Measurements from ENCODE around the gene DYRK1A. TPM values are rescaled to one million over a fixed set of nuclear protein-coding genes. Genes with fewer than 3 reads are reported as not detected.
A peak's percentile ranks its signal among the peaks of the same experiment; 100 is the strongest.
"Not testable (repeated sequence)": the region's sequence is repeated elsewhere in the genome, so short reads cannot be mapped to it uniquely, and the experiment has no call there.

DYRK1A gene
- 33.1 and 46.6 TPM in 2 replicates for total RNA-seq

GRCh38 chr21:37366482-37367316, at the start of gene DYRK1A:
DYRK1A (plus strand) TSS chr21:37366773; CDS start chr21:37420375, 53,602 bp downstream.
- peak; percentile 92 for DNase-seq (ENCODE audit: extremely low read depth, low read depth, low spot score)

GRCh38 chr21:37319551-37319950, 47.0 kb upstream of the DYRK1A start:
- peak; percentile 36 for DNase-seq (ENCODE audit: extremely low read depth, low read depth, low spot score)

DNA sequence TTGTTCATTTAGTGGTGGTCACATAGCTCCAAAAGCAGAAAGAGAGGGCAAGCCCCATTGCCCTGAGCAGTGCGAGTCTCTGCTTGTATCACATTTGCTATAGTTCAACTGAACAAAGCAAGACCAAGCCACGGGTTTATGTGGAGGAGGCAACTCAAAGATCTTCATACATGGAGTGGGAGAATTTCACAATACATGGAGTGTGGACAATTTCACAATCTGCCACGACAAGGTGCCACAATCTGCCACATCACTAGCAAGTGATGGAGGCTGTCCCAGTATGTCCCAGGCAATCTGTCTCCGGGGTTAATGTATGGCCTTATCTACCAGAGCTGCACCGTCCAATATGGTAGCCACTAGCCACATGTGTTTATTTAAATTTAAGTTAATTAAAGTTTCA, 44.5 kb upstream of the DYRK1A start:
- DNase-seq (ENCODE audit: extremely low read depth, low read depth, low spot score) = no peak

DNA sequence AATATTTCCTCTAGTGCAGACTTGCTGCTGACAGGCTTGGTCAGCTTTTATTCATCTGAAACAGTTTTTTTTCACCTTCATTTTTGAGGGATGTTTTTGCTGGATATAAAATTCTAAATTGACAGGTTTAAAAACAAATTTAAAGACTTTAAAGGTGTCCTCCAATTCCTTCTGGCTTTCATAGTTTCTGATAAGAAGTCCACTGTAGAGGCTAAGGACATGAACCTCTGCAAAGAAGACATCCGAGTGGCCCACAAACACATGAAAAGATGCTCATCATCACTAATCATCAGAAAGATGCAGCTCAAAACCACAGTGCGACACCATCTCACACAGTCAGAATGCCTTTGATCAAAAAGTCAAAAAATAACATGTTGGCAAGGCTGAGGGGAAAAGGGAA, 42.0 kb upstream of the DYRK1A start:
- no peak for DNase-seq (ENCODE audit: extremely low read depth, low read depth, low spot score)

GRCh38 chr21:37328147-37328546, 38.4 kb upstream of the DYRK1A start:
- DNase-seq (ENCODE audit: extremely low read depth, low read depth, low spot score) = not testable (repeated sequence)

GRCh38 chr21:37331411-37331810, 35.2 kb upstream of the DYRK1A start:
- no peak for DNase-seq (ENCODE audit: extremely low read depth, low read depth, low spot score)

- no peak for DNase-seq (ENCODE audit: extremely low read depth, low read depth, low spot score)
Observed at GRCh38 chr21:37335053-37335452, 31.5 kb upstream of the DYRK1A start.

GRCh38 chr21:37337179-37337578, 29.4 kb upstream of the DYRK1A start:
- DNase-seq (ENCODE audit: extremely low read depth, low read depth, low spot score) = no peak

DNA sequence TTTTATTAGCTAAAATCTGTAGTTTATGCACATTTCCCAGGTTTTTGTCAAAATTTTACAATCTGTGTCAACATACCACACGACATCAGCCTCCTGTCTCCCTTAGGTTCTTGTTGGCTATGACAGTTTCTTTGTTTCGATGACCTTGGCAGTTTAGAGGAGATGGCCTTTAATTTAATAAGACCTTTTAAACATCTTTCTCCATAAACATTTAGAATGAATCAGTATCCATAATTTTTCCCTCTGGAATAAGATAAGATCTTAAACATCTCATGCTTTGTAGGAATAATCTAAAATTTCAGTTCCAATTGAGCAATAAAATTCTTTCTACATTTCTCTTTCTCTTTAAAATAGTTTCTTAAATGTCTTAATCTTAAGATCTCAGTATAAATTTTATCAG, 28.7 kb upstream of the DYRK1A start:
- no peak for DNase-seq (ENCODE audit: extremely low read depth, low read depth, low spot score)

- DNase-seq (ENCODE audit: extremely low read depth, low read depth, low spot score) = no peak
Observed at GRCh38 chr21:37338671-37339551, 27.7 kb upstream of the DYRK1A start.

GRCh38 chr21:37339552-37339939, 27.0 kb upstream of the DYRK1A start:
- no peak for DNase-seq (ENCODE audit: extremely low read depth, low read depth, low spot score)

DNA sequence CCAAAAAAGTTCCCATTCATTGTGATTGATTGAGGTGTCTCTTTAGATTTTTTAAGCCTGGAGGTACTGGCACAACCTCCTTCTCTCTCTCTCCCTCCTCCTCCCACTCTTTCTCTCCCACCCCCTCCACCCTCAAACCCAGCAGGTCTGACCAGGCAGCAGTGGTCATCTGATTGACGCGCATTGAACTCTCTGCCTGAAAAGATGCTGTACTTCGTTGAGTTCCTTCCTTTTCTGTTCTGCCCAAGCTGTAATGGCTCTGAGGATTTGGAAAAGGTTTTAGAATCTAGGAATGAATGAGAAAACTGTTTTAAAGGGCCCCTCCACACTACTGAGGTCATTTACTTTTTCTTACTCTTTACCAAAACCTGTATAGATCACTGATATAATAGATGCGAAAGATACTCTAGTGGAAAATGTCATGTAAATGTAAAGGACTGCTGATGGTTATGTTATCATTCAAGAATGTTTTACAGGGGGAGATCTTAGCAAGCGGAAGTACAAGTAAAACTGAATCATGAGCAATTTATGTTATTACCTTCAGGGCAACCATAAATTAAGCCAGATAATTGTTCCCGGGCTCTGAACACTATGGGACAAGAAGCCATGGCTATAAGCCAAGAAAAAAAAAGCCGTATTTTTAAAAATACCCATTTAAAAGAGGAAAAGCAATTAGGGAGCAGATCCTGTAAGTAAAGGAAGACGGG, 25.2 kb upstream of the DYRK1A start:
- DNase-seq (ENCODE audit: extremely low read depth, low read depth, low spot score) = no peak

DNA sequence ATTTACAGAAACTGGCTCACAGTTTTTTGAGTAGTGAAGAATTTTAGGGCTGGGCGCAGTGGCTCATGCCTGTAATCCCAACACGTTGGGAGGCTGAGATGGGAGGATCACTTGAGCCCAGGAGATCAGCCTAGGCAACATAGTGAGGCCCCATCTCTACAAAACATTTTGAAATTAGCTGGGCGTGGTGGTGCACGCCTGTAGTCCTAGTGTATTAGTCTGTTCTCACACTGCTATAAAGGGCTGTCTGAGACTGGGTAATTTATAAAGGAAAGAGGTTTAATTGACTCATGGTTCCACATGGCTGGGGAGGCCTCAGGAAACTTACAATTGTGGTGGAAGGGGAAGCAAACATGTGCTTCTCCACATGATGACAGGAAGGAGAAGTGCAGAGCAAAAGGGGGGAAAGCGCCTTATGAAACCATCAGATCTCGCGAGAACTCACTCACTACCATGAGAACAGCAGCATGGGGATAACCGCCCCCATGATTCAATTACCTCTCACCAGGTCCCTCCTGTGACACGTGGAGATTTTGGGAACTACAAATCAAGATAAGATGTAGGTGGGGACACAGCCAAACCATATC, 24.4 kb upstream of the DYRK1A start:
- DNase-seq (ENCODE audit: extremely low read depth, low read depth, low spot score) = no peak

DNA sequence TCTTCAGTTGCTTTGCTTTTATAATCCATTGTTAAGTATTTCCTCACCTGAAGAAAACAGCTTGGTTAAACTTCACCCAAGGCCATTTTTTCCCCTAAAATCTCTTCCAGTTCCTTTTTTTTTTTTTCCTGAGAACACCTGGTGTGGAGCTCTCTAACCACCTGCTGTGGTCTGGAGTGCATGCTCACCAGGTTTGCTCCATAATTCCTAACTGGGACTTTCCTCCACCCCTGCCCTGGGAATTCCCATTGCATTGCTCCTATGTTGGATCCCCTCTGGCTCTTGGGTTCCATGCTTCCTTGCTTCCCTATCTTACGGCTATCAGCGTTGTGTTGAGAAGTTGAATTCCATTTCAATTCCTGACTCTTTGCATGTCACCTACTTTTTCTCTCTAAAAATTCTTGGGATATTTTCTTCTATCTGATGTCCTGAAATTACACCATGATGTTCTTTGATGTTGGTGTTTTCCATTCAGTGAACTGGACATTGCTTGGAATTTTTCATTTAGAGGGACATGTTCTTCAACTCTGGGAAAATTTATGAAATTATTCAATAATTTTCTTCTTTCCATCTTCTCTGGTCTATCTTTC, 19.6 kb upstream of the DYRK1A start:
- DNase-seq (ENCODE audit: extremely low read depth, low read depth, low spot score) = no peak

DNA sequence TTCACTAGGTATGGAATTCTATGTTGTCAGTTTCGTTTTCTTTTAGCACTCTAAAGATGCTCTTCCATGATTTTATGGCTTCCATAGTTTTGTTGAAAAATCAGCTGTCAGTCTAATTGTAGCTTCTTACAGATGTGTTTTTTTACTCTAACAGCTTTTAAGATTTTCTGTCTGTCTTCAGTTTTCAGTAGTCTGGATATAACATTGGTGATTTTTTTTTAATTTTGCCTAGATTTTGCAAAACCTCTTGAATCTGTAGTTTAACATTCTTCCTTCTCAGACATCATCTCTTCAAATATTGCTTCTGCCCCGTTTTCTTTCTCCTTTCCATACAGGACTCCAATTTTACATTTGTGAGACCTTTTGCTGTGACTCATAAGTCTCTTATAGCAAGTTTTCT, 17.9 kb upstream of the DYRK1A start:
- no peak for DNase-seq (ENCODE audit: extremely low read depth, low read depth, low spot score)

DNA sequence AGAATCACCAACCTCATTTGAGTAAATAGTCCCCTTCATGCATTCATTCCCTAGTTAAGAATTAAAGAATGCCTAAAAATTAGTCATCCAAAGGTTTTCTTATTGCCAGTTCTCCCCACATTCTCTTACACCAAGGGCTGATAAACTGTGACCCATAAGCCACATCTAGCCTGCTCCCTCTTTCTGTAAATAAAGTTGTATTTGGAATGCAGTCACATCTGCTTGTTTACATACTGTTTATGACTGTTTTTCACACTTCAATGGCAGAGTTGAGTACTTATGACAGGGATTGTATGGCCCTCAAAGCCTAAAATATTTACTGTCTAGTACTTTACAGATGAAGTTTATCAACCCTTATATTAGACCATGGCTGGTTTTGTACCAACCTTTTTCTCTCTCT, 16.1 kb upstream of the DYRK1A start:
- no peak for DNase-seq (ENCODE audit: extremely low read depth, low read depth, low spot score)

DNA sequence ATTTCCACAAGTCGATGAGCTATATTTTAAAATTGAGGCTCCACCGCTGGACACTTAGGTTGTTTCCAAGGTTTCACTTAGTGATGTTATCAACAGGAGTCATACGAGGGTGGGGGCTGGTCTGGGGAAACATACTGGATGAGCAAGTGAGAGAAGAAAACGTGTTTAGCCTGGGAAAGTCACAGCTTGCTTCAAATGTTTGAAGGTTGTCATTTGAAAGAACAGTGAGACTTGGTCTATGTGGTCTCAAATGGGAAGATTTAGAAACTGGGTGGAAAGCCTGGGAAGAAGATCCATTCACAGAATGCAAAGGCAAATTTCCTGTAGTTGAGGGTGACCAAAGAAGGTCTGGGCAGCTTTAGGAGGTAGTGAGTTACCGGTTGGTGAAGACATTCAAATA, 9.9 kb upstream of the DYRK1A start:
- DNase-seq (ENCODE audit: extremely low read depth, low read depth, low spot score) = no peak

DNA sequence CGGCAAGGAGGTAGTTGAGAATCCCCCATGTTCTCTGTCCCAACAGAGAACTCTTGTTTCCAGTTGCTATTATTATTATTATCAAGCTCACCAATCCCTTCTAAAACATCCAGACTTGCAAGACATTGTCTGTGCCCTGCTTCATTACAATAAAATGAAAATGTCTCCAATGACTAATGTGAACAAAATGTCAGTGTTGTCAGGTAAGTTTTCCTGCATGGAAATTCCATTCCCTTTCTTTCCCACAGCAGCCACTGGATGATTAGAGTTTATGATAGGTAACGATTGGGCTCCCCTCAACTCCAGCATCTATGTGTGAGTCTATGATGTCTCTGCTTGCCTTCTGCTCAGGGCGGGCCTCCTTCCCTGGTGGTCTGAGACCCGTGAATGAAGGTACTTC, 8.9 kb upstream of the DYRK1A start:
- DNase-seq (ENCODE audit: extremely low read depth, low read depth, low spot score) = no peak

DNA sequence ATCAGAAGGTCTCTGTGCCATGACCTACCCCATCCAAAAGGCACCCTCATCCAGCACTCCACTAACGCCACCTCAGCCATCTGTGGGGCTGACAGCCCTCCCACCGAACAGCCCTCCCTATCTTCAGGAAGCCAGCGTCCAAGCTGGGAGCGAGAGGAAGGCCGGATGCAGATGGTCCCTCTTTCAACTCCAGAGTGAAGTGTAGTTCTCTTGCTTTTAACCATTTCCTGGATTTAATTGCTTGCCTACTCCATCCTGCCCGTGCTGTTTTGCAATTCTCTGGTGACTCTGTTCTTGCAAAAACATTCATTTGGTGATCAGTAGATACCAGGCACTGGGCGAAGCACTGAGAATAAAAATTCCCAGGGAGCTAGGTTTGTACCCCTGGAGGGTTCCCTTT, 8.2 kb upstream of the DYRK1A start:
- no peak for DNase-seq (ENCODE audit: extremely low read depth, low read depth, low spot score)

GRCh38 chr21:37363936-37364335, 2.6 kb upstream of the DYRK1A start:
- DNase-seq (ENCODE audit: extremely low read depth, low read depth, low spot score) = no peak
